K562 (cell line): ENCODE data around the gene FBXW2. TPM values are rescaled to one million over a fixed set of nuclear protein-coding genes. Genes with fewer than 3 reads are reported as not detected.

Experiments used
- ATAC-seq: fragments of 200-7000 bp; cut with Tn5 transposase; 3 replicates; pipeline ENCODE4 v1.9.1; 2020; ENCODE audit warnings: moderate library complexity
- BruUV-seq: library from RNA; stranded (reverse); fragments of 400-500 nt; replicated peaks from 2 replicates; lab custom pipeline; 2021; lab: Mats Ljungman, UMichigan
- CTCF ChIA-PET: fragments of 300-600 bp; formaldehyde crosslinking; extraction: SDS; loops from one replicate; lab custom pipeline; 2021; ENCODE audit warnings: low intra/inter-chr PET ratio; lab: Yijun Ruan, JAX
- POLR2A ChIA-PET: fragments of 300-600, 350-650 bp; sonication (Branson Sonifier 250); formaldehyde crosslinking; extraction: SDS; loops from one replicate; lab custom pipeline; 2021; ENCODE audit warnings: antibody characterized with exemption, inconsistent platforms; lab: Yijun Ruan, JAX
- DNase-seq, 4 experiments: peaks; one replicate each; pipeline versions ENCODE4 v3.0.0 to v3.0.0-alpha.2; 2011 to 2018; ENCODE audit warnings: low spot score in 3 of 4, mixed read lengths in 3 of 4; ENCODE audit errors: extremely low read depth in 1 of 4
- FAIRE-seq: peaks from 2 replicates; lab custom pipeline; 2011; peaks lifted over from hg19 to GRCh38; lab: Jason Lieb, UNC
- H2AFZ ChIP-seq: 2 replicates; pipeline ENCODE4 v1.6.0; 2011; ENCODE audit warnings: low read depth, low read length, control low read depth, inconsistent platforms
- H3K27ac ChIP-seq: fragments of 200-600 bp; 3 replicates; pipeline ENCODE4 v1.8.0; 2011; ENCODE audit warnings: low read depth, mild to moderate bottlenecking, control low read depth, inconsistent platforms, low read length, moderate library complexity, mixed read lengths; ENCODE audit errors: extremely low read depth
- H3K27me3 ChIP-seq, 2 experiments: fragments of 300-600 bp in 1 of 2; 2 replicates in 1 of 2; 3 replicates in 1 of 2; pipeline versions ENCODE4 v1.6.0 to v1.8.0; 2011; ENCODE audit warnings: inconsistent platforms in 2 of 2, low read length in 2 of 2, mild to moderate bottlenecking in 1 of 2, mixed read lengths in 1 of 2, moderate library complexity in 1 of 2; ENCODE audit not compliant: control insufficient read depth in 2 of 2, insufficient read depth in 2 of 2
- H3K36me3 ChIP-seq: fragments of 300-600 bp; 3 replicates; pipeline ENCODE4 v1.8.0; 2011; ENCODE audit warnings: mild to moderate bottlenecking, low read length, inconsistent platforms; ENCODE audit not compliant: control insufficient read depth, insufficient read depth
- H3K4me1 ChIP-seq, 2 experiments: fragments of 200-600 bp in 1 of 2; replicated peaks in 1 of 2; 2 replicates in 1 of 2; 3 replicates in 1 of 2; pipeline versions ENCODE4 v1.5.1 to v1.8.0; 2011; ENCODE audit warnings: inconsistent platforms in 2 of 2, low read length in 2 of 2, mild to moderate bottlenecking in 1 of 2, mixed read lengths in 1 of 2, moderate library complexity in 1 of 2; ENCODE audit not compliant: control insufficient read depth in 2 of 2, insufficient read depth in 2 of 2
- H3K4me2 ChIP-seq: 2 replicates; pipeline ENCODE4 v1.6.1; 2011; ENCODE audit warnings: low read length, control low read depth, inconsistent platforms, mixed read lengths; ENCODE audit not compliant: insufficient read depth
- H3K4me3 ChIP-seq: fragments of 200-600 bp; sonication (generic), shearing (Covaris generic); 2 replicates; pipeline ENCODE4 v1.5.1; 2016; ENCODE audit warnings: control low read depth, inconsistent platforms
- H3K79me2 ChIP-seq: fragments of 200-600 bp; 3 replicates; pipeline ENCODE4 v1.8.0; 2011; ENCODE audit warnings: low read length, inconsistent platforms; ENCODE audit not compliant: control insufficient read depth, insufficient read depth
- H3K9ac ChIP-seq, 2 experiments: 2 replicates each; pipeline versions ENCODE4 v1.6.0 to v1.6.1; 2011; ENCODE audit warnings: low read depth in 2 of 2, low read length in 2 of 2, control low read depth in 1 of 2, inconsistent platforms in 1 of 2, mild to moderate bottlenecking in 1 of 2, mixed read lengths in 1 of 2; ENCODE audit not compliant: insufficient read depth in 1 of 2
- H3K9me1 ChIP-seq: one replicate; pipeline ENCODE4 v1.6.0; 2011; ENCODE audit warnings: inconsistent platforms, mild to moderate bottlenecking, low read length, moderate library complexity; ENCODE audit not compliant: control insufficient read depth, insufficient read depth
- H3K9me3 ChIP-seq: replicated peaks from 2 replicates; pipeline ENCODE4 v1.5.1; 2011; ENCODE audit warnings: low read depth, low read length, inconsistent platforms; ENCODE audit not compliant: control insufficient read depth, insufficient read depth
- H4K20me1 ChIP-seq: replicated peaks from 2 replicates; pipeline ENCODE4 v1.6.1; 2011; ENCODE audit warnings: low read length, inconsistent platforms, mixed read lengths; ENCODE audit not compliant: control insufficient read depth, insufficient read depth
- CREM ChIP-seq: IDR thresholded peaks from 2 replicates; pipeline ENCODE4 v1.6.1; 2014; ENCODE audit warnings: antibody characterized with exemption, low read depth
- EGR1 ChIP-seq: fragments of 450-650 bp; conservative IDR thresholded peaks from 2 replicates; pipeline ENCODE4 v1.6.1; 2017; ENCODE audit warnings: mild to moderate bottlenecking
- FOXA1 ChIP-seq: fragments of 450-650 bp; IDR thresholded peaks from 2 replicates; pipeline ENCODE4 v1.6.1; 2016; ENCODE audit warnings: mild to moderate bottlenecking, borderline replicate concordance
- RBFOX2 ChIP-seq: fragments of 200-400 bp; formaldehyde crosslinking; IDR thresholded peaks from 2 replicates; pipeline ENCODE4 v1.6.1; 2017; ENCODE audit warnings: low read depth, mild to moderate bottlenecking, low read length, moderate library complexity
- RUNX1 ChIP-seq: sonication (generic); IDR thresholded peaks from 2 replicates; pipeline ENCODE4 v1.6.1; 2016; ENCODE audit warnings: antibody characterized with exemption, low read depth
- TFAM ChIP-seq: fragments of 250-450 bp; sonication (Bioruptor Pico); conservative IDR thresholded peaks from 2 replicates; pipeline ENCODE4 v1.5.0; 2021; ENCODE audit warnings: mild to moderate bottlenecking, moderate library complexity
- XRCC3 ChIP-seq: fragments of 450-650 bp; IDR thresholded peaks from 2 replicates; pipeline ENCODE4 v1.6.1; 2017; ENCODE audit warnings: mild to moderate bottlenecking, moderate library complexity
- ZNF707 ChIP-seq: fragments of 250-450 bp; sonication (Bioruptor Pico); conservative IDR thresholded peaks from 2 replicates; pipeline ENCODE4 v1.8.0; 2022; ENCODE audit warnings: inconsistent platforms, mild to moderate bottlenecking, moderate library complexity
- WGBS: fragments of 100-300 bp; shearing (Covaris generic); methylation state at CpG from one replicate; pipeline ENCODE4 v1.1.6; 2016; ENCODE audit warnings: low coverage, mixed read lengths; ENCODE audit not compliant: insufficient coverage; ENCODE audit errors: missing lambda C conversion rate; 5-methylcytosine and 5-hydroxymethylcytosine counted together
- in situ Hi-C: fragments of 300-500 bp; cut with MboI; formaldehyde crosslinking; loops from 4 replicates; pipeline ENCODE4 v1.15.0; 2018; ENCODE audit warnings: inconsistent platforms, mixed read lengths
- intact Hi-C: fragments of 100-400 bp; cut with micrococcal nuclease; formaldehyde crosslinking; loops from 2 replicates; pipeline ENCODE4 v1.14.2; 2022
- polyA plus RNA-seq, 8 experiments: library from polyadenylated mRNA; depleted of rRNA in 4 of 8; stranded (reverse) in 5 of 8; unstranded in 3 of 8; fragments of >200 nt; fragmentation: Nextera tagmentation in 2 of 8; fragmentation: Illumina TruSeq in 1 of 8; extraction: Ambion mirVana in 2 of 8; extraction: Trizol in 1 of 8; gene quantifications; 2 replicates each; pipeline versions ENCODE4 v1.2.1 to v1.2.3, GENCODE V29; 2011 to 2014; ENCODE audit warnings: inconsistent platforms in 1 of 8, missing spikeins in 1 of 8
- total RNA-seq, 7 experiments: library from RNA; depleted of rRNA in 6 of 7; stranded (reverse); fragments of >200 nt in 6 of 7; fragmentation: Illumina TruSeq in 2 of 7; extraction: Trizol in 2 of 7; gene quantifications; 2 replicates each; pipeline versions ENCODE4 v1.2.1 to v1.2.3, GENCODE V29; 2011 to 2021; ENCODE audit warnings: low replicate concordance in 1 of 7
- TF ChIP-seq, protein P1 (sequence below): sonication (generic); formaldehyde crosslinking; IDR thresholded peaks from 2 replicates; pipeline ENCODE4 v1.8.0; 2022; ENCODE audit warnings: mild to moderate bottlenecking, low read depth, missing genetic modification reagents
- TF ChIP-seq, protein P2 (sequence below): fragments of 250-450 bp; sonication (Bioruptor Pico); IDR thresholded peaks from 2 replicates; pipeline ENCODE4 v1.4.0; 2020; ENCODE audit warnings: mild to moderate bottlenecking, moderate library complexity
- TF ChIP-seq, protein P3 (sequence below), 2 experiments: fragments of 450-650 bp in 1 of 2; sonication (generic) in 1 of 2; formaldehyde crosslinking in 1 of 2; IDR thresholded peaks; 2 replicates each; pipeline versions ENCODE4 v1.7.1 to v1.9.0; 2016 to 2022; ENCODE audit warnings: inconsistent platforms in 1 of 2, mild to moderate bottlenecking in 1 of 2, missing genetic modification reagents in 1 of 2

Gene FBXW2
- total and polyA plus RNA-seq, 9 of the 15 experiments (the other 6 are each of a cell fraction or from before 2014, with no cell fraction given), result 2.5 to 57.8 (median 28.1) TPM

DNA sequence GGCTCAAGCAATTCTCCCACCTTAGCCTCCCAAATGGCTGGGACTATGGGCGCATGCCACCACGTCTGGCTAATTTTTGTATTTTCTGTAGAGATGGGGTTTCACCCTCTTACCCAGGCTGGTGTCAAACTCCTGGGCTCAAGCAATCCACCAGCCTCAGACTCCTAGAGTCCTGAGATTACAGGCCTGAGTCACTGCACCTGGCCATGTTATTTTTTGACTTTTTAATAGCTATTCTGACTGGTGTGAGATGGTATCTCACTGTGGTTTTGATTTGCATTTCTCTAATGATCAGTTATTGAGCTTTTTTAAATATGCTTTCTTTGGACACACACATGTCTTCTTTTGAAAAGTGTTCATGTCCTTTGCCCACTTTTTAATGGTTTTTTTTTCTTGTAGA lies 38.2 kb downstream of the FBXW2 start:
- H3K27me3 ChIP-seq, result no peaks in the 10 kb centered on the region
- in situ Hi-C loops (loop anchor here (10.0 kb wide), 1 partner anchor 640 kb away; no protein-coding TSS in a partner anchor), intact Hi-C loops (loop anchor here (5.0 kb wide), 5 partner anchors 112 to 647 kb away; partner anchors contain the start of gene RAB14)
- 87% methylated on average over 2 of the region's 2 CpGs for WGBS
- no TSS peak for BruUV-seq
- H3K36me3 ChIP-seq, result peaks cover 25% of the 10 kb centered on the region; the same call in 2 of the 3 replicates
- no peak overlapping the region for H3K27ac ChIP-seq
- H3K4me3 ChIP-seq, result no peak overlapping the region
- no peak for ATAC-seq
- H3K4me1 ChIP-seq, result no peaks in the 10 kb centered on the region; a peak in 1 of 5 replicates
- no peak overlapping the region for H2AFZ ChIP-seq
- H3K9me3 ChIP-seq, result no peaks in the 10 kb centered on the region
- CTCF ChIA-PET, result interaction anchor here (2.4 kb wide), 1 partner anchor 181 kb away, joined by 12 read pairs; no protein-coding TSS in a partner anchor
- no peak for FAIRE-seq
- H3K9me1 ChIP-seq, result no peaks in the 10 kb centered on the region
- no peaks in the 10 kb centered on the region for H4K20me1 ChIP-seq
- H3K9ac ChIP-seq, result no peak overlapping the region
- H3K4me2 ChIP-seq, result no peak overlapping the region
- DNase-seq, result no peak
- POLR2A ChIA-PET, result interaction anchor here (1.5 kb wide), 1 partner anchor 12 kb away, joined by 8 read pairs; no protein-coding TSS in a partner anchor
- H3K79me2 ChIP-seq, result no peaks in the 10 kb centered on the region
- TF ChIP-seq, protein P1, sequence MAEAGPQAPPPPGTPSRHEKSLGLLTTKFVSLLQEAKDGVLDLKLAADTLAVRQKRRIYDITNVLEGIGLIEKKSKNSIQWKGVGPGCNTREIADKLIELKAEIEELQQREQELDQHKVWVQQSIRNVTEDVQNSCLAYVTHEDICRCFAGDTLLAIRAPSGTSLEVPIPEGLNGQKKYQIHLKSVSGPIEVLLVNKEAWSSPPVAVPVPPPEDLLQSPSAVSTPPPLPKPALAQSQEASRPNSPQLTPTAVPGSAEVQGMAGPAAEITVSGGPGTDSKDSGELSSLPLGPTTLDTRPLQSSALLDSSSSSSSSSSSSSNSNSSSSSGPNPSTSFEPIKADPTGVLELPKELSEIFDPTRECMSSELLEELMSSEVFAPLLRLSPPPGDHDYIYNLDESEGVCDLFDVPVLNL (CRISPR knock-in tag), result no peak
- TF ChIP-seq FOXA1, result no peak
- no peak for TF ChIP-seq XRCC3
- TF ChIP-seq CREM, result no peak
- TF ChIP-seq, protein P2, sequence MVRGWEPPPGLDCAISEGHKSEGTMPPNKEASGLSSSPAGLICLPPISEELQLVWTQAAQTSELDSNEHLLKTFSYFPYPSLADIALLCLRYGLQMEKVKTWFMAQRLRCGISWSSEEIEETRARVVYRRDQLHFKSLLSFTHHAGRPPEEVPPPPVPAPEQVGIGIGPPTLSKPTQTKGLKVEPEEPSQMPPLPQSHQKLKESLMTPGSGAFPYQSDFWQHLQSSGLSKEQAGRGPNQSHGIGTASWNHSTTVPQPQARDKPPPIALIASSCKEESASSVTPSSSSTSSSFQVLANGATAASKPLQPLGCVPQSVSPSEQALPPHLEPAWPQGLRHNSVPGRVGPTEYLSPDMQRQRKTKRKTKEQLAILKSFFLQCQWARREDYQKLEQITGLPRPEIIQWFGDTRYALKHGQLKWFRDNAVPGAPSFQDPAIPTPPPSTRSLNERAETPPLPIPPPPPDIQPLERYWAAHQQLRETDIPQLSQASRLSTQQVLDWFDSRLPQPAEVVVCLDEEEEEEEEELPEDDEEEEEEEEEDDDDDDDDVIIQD (CRISPR knock-in tag), result no peak
- TF ChIP-seq RUNX1, result no peak
- TF ChIP-seq, protein P3, sequence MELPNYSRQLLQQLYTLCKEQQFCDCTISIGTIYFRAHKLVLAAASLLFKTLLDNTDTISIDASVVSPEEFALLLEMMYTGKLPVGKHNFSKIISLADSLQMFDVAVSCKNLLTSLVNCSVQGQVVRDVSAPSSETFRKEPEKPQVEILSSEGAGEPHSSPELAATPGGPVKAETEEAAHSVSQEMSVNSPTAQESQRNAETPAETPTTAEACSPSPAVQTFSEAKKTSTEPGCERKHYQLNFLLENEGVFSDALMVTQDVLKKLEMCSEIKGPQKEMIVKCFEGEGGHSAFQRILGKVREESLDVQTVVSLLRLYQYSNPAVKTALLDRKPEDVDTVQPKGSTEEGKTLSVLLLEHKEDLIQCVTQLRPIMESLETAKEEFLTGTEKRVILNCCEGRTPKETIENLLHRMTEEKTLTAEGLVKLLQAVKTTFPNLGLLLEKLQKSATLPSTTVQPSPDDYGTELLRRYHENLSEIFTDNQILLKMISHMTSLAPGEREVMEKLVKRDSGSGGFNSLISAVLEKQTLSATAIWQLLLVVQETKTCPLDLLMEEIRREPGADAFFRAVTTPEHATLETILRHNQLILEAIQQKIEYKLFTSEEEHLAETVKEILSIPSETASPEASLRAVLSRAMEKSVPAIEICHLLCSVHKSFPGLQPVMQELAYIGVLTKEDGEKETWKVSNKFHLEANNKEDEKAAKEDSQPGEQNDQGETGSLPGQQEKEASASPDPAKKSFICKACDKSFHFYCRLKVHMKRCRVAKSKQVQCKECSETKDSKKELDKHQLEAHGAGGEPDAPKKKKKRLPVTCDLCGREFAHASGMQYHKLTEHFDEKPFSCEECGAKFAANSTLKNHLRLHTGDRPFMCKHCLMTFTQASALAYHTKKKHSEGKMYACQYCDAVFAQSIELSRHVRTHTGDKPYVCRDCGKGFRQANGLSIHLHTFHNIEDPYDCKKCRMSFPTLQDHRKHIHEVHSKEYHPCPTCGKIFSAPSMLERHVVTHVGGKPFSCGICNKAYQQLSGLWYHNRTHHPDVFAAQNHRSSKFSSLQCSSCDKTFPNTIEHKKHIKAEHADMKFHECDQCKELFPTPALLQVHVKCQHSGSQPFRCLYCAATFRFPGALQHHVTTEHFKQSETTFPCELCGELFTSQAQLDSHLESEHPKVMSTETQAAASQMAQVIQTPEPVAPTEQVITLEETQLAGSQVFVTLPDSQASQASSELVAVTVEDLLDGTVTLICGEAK (IDR thresholded peaks at IDR 0.05), result no peak
- TF ChIP-seq, protein P3 (CRISPR knock-in tag; IDR thresholded peaks at IDR 0.05), result no peak
- TF ChIP-seq TFAM (CRISPR knock-in tag), result no peak
- TF ChIP-seq EGR1, result no peak
- no peak for TF ChIP-seq RBFOX2
- no peak for TF ChIP-seq ZNF707
